ENCODE measurements around the gene GDA.

GDA gene

GRCh38 chr9:72150661-72151060 is 1.4 kb downstream of the GDA start:
- DNase-seq (ENCODE audit: low spot score): no peak

DNA sequence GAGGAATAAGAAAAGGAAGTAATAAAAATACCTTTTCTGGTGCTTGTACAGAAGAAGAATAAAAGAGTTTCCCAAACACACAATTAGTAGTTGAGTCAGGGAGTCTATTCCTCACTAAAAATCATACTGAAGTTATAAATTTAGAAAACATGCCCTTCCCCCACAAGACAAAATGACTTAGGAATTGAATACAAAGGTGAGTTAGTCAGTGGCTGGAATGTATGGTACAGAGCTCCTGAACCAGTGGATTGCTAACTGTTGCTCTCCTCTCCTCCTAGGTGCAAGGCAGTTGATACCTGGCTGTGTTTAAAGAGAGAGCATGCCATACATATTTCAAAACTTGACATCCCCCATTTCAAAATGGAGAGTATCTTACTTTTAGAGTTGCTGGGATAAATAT is 1.9 kb downstream of the GDA start:
- no peak for DNase-seq (ENCODE audit: low spot score)

GRCh38 chr9:72154468-72155285 is 5.4 kb downstream of the GDA start:
- no peak for DNase-seq (ENCODE audit: low spot score)

DNA sequence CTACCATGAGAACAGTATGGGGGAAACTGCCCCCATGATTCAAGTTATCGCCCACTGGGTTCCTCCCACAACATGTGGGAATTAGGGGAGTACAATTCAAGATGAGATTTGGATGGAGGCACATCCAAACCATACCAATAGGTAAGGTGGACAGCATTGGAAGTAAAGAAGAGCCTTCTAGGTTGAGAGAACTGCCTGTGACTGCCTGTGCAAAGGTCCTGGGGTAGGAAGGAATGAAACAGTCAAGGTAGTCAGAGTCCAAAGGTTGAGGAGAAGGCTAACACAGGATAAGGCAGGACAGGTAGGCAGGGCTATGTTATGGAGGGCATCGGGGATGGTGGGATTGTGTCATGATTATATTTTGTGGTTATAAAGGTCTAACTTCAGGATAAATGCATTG is 6.1 kb downstream of the GDA start:
- DNase-seq (ENCODE audit: low spot score): no peak

- no peak for DNase-seq (ENCODE audit: low spot score)
Observed at GRCh38 chr9:72156586-72156985, 7.3 kb downstream of the GDA start.

DNA sequence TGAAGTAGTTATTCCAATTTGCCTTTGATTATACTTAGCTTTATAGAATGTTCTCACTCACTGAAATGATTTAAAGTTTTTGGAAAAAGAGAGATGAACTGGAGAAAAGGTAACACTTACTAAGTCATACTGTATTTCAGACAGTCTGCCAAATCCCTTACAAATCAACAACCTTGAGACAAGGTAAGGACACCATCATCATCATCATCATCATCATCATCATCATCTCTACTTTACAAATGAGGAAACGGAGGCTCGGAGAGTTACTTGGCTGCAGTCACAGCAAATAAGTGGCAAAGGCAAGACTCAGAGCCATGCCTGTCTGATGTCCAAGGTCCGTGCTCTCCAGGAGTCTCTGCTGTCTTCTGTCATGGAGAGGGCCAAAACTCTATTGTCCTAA is 9.4 kb downstream of the GDA start:
- DNase-seq (ENCODE audit: low spot score): no peak

GRCh38 chr9:72160446-72161123 is 11.3 kb downstream of the GDA start:
- no peak for DNase-seq (ENCODE audit: low spot score)

- no peak for DNase-seq (ENCODE audit: low spot score)
Observed at GRCh38 chr9:72165326-72165725, 16.1 kb downstream of the GDA start.

DNA sequence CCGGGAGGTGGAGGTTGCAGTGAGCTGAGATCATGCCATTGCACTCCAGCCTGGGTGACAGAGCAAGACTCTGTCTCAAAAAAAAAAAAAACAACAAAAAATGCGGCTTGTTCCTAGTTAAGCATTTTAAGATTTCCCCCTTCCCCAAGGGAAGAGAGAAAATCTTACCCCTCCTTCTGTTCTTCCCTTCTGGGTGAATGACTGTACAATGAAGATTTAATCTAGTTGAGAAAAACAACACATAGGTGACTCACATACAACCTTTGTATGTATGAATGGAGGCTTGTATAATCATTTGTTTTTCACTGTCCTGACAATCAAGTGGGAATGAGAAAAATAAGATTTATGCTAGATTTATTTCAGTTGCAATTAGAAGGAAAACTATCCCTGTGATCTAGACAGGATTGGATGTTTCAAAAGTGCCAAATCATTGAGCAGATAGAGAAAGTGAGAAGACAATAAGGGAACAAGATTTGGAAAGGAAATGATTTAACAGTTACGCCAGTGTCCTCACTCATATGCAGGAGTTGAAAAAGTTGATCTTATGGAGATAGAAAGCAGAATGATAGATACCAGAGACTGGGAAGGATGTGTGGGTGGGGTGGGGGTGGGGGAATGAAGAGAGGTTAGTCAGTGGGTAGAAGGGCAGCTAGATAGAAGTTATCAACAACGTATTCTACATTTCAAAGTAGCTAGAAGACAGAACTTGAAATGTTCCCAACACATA is 16.7 kb downstream of the GDA start:
- DNase-seq (ENCODE audit: low spot score): no peak

DNA sequence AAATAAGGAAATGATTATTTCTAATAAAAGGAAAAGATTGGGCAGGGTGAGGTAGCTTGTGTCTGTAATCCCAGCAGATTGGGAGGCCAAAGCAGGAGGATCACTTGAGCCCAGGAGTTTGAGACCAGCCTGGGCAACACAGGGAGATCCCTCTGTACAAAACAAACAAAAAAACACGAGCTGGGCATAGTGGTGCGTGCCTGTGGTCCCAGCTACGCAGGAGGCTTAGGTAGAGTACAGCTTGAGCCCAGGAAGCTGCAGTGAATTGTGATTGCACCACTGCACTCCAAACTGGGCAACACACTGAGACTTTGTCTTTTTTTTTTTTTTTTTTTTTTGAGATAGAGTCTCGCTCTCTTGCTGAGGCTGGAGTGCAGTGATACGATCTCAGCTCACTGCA is 18.8 kb downstream of the GDA start:
- no peak for DNase-seq (ENCODE audit: low spot score)

- no peak for DNase-seq (ENCODE audit: low spot score)
Observed at GRCh38 chr9:72169178-72169577, 19.9 kb downstream of the GDA start.

- no peak for DNase-seq (ENCODE audit: low spot score)
Observed at GRCh38 chr9:72173080-72173479, 23.8 kb downstream of the GDA start.

- DNase-seq (ENCODE audit: low spot score): no peak
Observed at GRCh38 chr9:72185561-72185960, 36.3 kb downstream of the GDA start.

- no peak for DNase-seq (ENCODE audit: low spot score)
Observed at GRCh38 chr9:72187121-72187695, 38.0 kb downstream of the GDA start.

DNA sequence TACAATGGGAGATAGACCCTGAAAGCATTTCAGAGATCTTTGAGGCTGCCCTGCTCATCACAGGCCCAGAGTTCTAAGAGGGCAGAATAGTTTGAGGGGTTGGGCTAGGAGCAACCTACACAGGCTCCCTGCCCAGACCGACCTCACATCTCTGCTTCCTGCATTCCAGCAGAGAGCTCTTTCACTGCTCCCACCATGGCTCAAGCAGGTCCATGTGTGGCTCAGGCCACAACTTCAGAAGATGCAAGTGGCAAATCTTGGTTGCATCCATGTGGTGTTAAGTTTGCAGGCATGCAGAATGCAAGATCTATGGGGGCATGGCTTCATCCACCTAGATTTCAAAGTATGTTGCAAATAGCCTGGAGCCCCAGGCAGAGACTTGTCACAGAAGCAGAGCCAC is 39.0 kb downstream of the GDA start:
- DNase-seq (ENCODE audit: low spot score): no peak

- no peak for DNase-seq (ENCODE audit: low spot score)
Observed at GRCh38 chr9:72193478-72193881, 44.2 kb downstream of the GDA start.

GRCh38 chr9:72199238-72199637 is 50.0 kb downstream of the GDA start:
- no peak for DNase-seq (ENCODE audit: low spot score)

GRCh38 chr9:72200452-72200851 is 51.2 kb downstream of the GDA start:
- DNase-seq (ENCODE audit: low spot score): no peak

DNA sequence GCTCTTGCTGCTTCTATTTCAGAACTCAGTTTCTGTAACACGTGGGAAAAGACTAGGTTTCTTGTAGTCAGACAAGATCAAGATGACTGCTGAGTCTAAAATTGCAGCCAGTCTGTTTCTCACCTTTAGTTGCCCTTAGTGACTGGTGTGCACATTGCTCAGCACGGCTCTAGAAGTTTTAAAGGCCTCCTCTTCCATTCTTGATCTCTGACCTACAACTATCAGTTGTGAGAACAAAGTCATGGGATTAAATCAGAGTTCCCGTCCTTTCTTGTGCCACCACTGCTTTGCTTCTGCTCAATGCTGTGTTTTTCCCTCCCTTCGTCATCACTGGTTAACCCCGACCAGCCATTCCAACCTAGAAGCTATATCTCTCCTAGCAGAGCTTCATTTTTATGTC is 52.8 kb downstream of the GDA start:
- DNase-seq (ENCODE audit: low spot score): no peak

GRCh38 chr9:72203205-72203803 is 54.1 kb downstream of the GDA start:
- no peak for DNase-seq (ENCODE audit: low spot score)

GRCh38 chr9:72204062-72204461 is 54.8 kb downstream of the GDA start:
- no peak for DNase-seq (ENCODE audit: low spot score)

GRCh38 chr9:72205513-72205912 is 56.3 kb downstream of the GDA start:
- no peak for DNase-seq (ENCODE audit: low spot score)
